ENCODE measurements around the gene PIGN.
"Not testable (repeated sequence)": the region's sequence is repeated elsewhere in the genome, so short reads cannot be mapped to it uniquely, and the experiment has no call there.

PIGN gene

GRCh38 chr18:62045316-62045715, 141.5 kb downstream of the PIGN start:
- TF ChIP-seq CTCF (IDR thresholded peaks at IDR 0.05): no peak
- no peaks in the 10 kb centered on the region for H3K36me3 ChIP-seq
- no peak overlapping the region for H3K27ac ChIP-seq
- no peaks in the 10 kb centered on the region for H3K27me3 ChIP-seq
- no peaks in the 10 kb centered on the region for H3K4me1 ChIP-seq (ENCODE audit: control insufficient read depth in 1 of 2, insufficient read depth in 1 of 2, low read depth in 1 of 2, low read length in 1 of 2)
- no peaks in the 10 kb centered on the region for H3K9me3 ChIP-seq
- no peak overlapping the region for H3K4me3 ChIP-seq (ENCODE audit: low read depth in 1 of 2, low read length in 1 of 2)

DNA sequence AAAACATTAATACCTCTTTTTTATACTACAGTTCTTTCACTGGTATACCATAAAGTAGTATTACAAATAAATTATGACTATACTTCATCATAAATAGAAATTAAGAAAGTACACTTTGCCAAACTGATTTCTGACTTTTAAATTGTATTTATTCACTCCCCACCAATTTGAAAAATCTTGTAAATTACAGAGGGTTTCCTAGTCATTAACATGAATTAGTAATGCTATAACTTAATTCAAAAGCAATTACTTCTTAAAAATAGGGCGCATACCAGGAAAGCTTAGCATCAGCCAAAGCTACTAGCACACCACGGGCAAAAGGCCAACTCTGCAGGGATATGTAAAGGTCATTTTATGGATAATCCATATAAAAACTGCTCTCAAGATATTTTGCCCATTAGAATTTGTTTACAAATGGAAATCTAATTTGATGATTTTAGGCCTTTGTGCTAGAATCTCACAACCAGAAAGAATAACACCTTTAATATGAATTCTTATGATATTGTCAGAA, 142.3 kb downstream of the PIGN start:
- Histone ChIP-seq H3K36me3 (no peaks in the 10 kb centered on the region), H3K4me3 (ENCODE audit: low read depth in 1 of 2, low read length in 1 of 2) (no peak overlapping the region), H3K27ac (no peak overlapping the region), H3K9me3 (no peaks in the 10 kb centered on the region), H3K27me3 (no peaks in the 10 kb centered on the region), H3K4me1 (ENCODE audit: control insufficient read depth in 1 of 2, insufficient read depth in 1 of 2, low read depth in 1 of 2, low read length in 1 of 2) (no peaks in the 10 kb centered on the region)
- TF ChIP-seq CTCF (IDR thresholded peaks at IDR 0.05): no peak

DNA sequence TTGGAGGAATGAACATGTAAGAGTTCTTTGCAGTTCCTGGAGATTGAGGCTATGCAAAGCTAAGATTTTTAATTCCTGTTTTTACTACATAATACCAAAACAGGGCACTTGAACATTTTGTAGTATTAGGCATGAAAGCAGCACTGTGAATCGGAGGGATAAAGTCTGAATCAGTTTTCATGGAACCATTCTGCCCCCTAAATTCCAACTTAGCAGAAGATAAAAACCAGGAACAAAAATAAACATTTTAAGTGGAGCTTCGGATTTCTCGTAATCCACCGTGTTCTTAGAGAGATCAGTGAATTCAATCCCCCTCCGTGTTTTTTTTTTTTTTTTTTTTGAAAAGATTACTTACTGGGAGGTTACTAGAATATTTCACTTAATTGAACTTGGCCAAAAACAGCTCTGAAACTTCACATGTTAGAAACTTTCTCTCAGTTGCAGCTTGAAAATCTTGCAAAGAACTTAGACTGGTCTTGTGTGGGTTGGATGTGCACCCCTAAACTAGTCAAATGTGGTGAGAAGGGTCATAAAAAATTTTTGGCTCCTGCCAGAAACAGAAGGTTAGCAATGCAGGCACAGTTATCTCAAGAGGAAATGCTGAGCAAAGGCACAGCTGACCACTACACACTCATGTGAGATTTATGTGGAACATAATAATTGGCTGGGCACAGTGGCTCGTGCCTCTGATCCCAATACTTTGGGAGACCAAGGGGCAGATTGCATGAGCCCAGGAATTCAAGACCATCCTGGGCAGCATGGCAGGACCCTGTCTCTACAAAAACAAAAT, 148.7 kb downstream of the PIGN start:
- no peaks in the 10 kb centered on the region for H3K4me1 ChIP-seq (ENCODE audit: control insufficient read depth in 1 of 2, insufficient read depth in 1 of 2, low read depth in 1 of 2, low read length in 1 of 2)
- no peaks in the 10 kb centered on the region for H3K36me3 ChIP-seq
- H3K9me3 ChIP-seq: no peaks in the 10 kb centered on the region
- no peak overlapping the region for H3K4me3 ChIP-seq (ENCODE audit: low read depth in 1 of 2, low read length in 1 of 2)
- H3K27me3 ChIP-seq: no peaks in the 10 kb centered on the region
- TF ChIP-seq CTCF (IDR thresholded peaks at IDR 0.05): no peak
- no peak overlapping the region for H3K27ac ChIP-seq

GRCh38 chr18:62037012-62037742, 149.7 kb downstream of the PIGN start:
- H3K27me3 ChIP-seq: no peaks in the 10 kb centered on the region
- no peaks in the 10 kb centered on the region for H3K36me3 ChIP-seq
- H3K4me3 ChIP-seq (ENCODE audit: low read depth in 1 of 2, low read length in 1 of 2): no peak overlapping the region
- H3K27ac ChIP-seq: no peak overlapping the region
- no peaks in the 10 kb centered on the region for H3K9me3 ChIP-seq
- no peak for TF ChIP-seq CTCF (IDR thresholded peaks at IDR 0.05)
- H3K4me1 ChIP-seq (ENCODE audit: control insufficient read depth in 1 of 2, insufficient read depth in 1 of 2, low read depth in 1 of 2, low read length in 1 of 2): no peaks in the 10 kb centered on the region

DNA sequence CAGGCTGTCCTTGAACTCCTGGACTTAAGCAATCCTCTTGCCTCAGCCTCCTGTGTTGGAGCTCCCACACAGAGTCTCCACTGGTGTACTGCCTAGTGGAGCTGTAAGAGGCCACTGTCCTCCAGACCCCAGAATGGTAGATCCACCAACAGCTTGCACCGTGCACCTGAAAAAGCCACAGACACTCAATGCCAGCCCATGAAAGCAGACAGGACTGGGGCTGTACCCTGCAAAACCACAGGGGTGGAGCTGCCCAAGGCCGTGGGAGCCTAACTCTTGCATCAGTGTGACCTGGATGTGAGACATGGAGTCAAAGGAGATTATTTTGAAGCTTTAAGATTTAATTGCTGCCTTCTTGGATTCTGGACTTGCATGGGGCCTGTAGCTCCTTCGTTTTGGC, 152.6 kb downstream of the PIGN start:
- not testable (repeated sequence) for H3K36me3 ChIP-seq; H3K27me3 ChIP-seq; H3K4me1 ChIP-seq (ENCODE audit: control insufficient read depth in 1 of 2, insufficient read depth in 1 of 2, low read depth in 1 of 2, low read length in 1 of 2); H3K9me3 ChIP-seq; H3K27ac ChIP-seq; H3K4me3 ChIP-seq (ENCODE audit: low read depth in 1 of 2, low read length in 1 of 2)

- no peak overlapping the region for H3K27ac ChIP-seq
- no peaks in the 10 kb centered on the region for H3K4me1 ChIP-seq (ENCODE audit: control insufficient read depth in 1 of 2, insufficient read depth in 1 of 2, low read depth in 1 of 2, low read length in 1 of 2)
- no peaks in the 10 kb centered on the region for H3K36me3 ChIP-seq
- no peaks in the 10 kb centered on the region for H3K27me3 ChIP-seq
- TF ChIP-seq CTCF (IDR thresholded peaks at IDR 0.05): no peak
- H3K9me3 ChIP-seq: no peaks in the 10 kb centered on the region
- H3K4me3 ChIP-seq (ENCODE audit: low read depth in 1 of 2, low read length in 1 of 2): no peak overlapping the region
These were observed 153.1 kb downstream of the PIGN start for GRCh38 chr18:62033756-62034155.

All from neutrophil (primary cell).